ENCODE data around the gene REEP1. TPM values are rescaled to one million over a fixed set of nuclear protein-coding genes. Genes with fewer than 3 reads are reported as not detected.

REEP1 gene
- total RNA-seq, 4 donors from 2014 or later: 0.17 to 1.1 (median 0.46) TPM

- TF ChIP-seq CTCF (IDR thresholded peaks at IDR 0.05; ENCODE audit: low read depth): no peak
Observed at GRCh38 chr2:86201671-86202335, 135.6 kb downstream of the REEP1 start.

GRCh38 chr2:86199834-86200177, 137.6 kb downstream of the REEP1 start:
- TF ChIP-seq CTCF (IDR thresholded peaks at IDR 0.05; ENCODE audit: low read depth): no peak

- no peak for TF ChIP-seq CTCF (IDR thresholded peaks at IDR 0.05; ENCODE audit: low read depth)
Observed at GRCh38 chr2:86195808-86196387, 141.5 kb downstream of the REEP1 start.

- no peak for TF ChIP-seq CTCF (IDR thresholded peaks at IDR 0.05; ENCODE audit: low read depth)
Observed at GRCh38 chr2:86195055-86195807, 142.2 kb downstream of the REEP1 start, which contains the start of gene IMMT. TSS of gene IMMT (minus strand) at chr2:86195462. CDS start at chr2:86195382, 80 bp downstream.

GRCh38 chr2:86194751-86195054, 142.7 kb downstream of the REEP1 start:
- TF ChIP-seq CTCF (IDR thresholded peaks at IDR 0.05; ENCODE audit: low read depth): no peak

- TF ChIP-seq CTCF (IDR thresholded peaks at IDR 0.05; ENCODE audit: low read depth): no peak
Observed at GRCh38 chr2:86193901-86194567, 143.4 kb downstream of the REEP1 start.
